ENCODE results near the gene PLAGL2. TPM values are rescaled to one million over a fixed set of nuclear protein-coding genes. Genes with fewer than 3 reads are reported as not detected.

The PLAGL2 gene
- total and polyA plus RNA-seq, 2 of the 8 experiments (the other 6 are each of a cell fraction or from before 2014, with no cell fraction given) = 20.6 to 25.4 TPM

- peak; percentile 89 for TF ChIP-seq TBP (IDR thresholded peaks at IDR 0.05; ENCODE audit: low read depth, low read length)
- TF ChIP-seq MAFK (IDR thresholded peaks at IDR 0.05; ENCODE audit: low read depth, low read length) = no peak
- TF ChIP-seq BACH1 (IDR thresholded peaks at IDR 0.05; ENCODE audit: low read length) = peak; percentile 62
- peak; percentile 95 for TF ChIP-seq RBBP5 (IDR thresholded peaks at IDR 0.05; ENCODE audit: borderline replicate concordance, low read depth, low read length)
- peak; percentile 62 for TF ChIP-seq SAP30 (IDR thresholded peaks at IDR 0.05; ENCODE audit: insufficient read depth, insufficient replicate concordance, low read length)
- no peak for TF ChIP-seq SRF (IDR thresholded peaks at IDR 0.05; ENCODE audit: low read depth, low read length)
- TF ChIP-seq ASH2L (IDR thresholded peaks at IDR 0.05; ENCODE audit: low read length) = peak; percentile 24
- TF ChIP-seq KDM5A (IDR thresholded peaks at IDR 0.05; ENCODE audit: low read length) = 0 out of 2 replicates have a peak, but pooled peaks have one; percentile 35
- no peak for TF ChIP-seq ZNF274 (IDR thresholded peaks at IDR 0.05; ENCODE audit: borderline replicate concordance, extremely low read depth, low read length)
- TF ChIP-seq CBX5 (IDR thresholded peaks at IDR 0.05; ENCODE audit: low read depth, low read length) = no peak
- TF ChIP-seq TAF1 (IDR thresholded peaks at IDR 0.05; ENCODE audit: low read depth, low read length) = peak; percentile 98
- TF ChIP-seq, protein P1, sequence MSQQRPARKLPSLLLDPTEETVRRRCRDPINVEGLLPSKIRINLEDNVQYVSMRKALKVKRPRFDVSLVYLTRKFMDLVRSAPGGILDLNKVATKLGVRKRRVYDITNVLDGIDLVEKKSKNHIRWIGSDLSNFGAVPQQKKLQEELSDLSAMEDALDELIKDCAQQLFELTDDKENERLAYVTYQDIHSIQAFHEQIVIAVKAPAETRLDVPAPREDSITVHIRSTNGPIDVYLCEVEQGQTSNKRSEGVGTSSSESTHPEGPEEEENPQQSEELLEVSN (IDR thresholded peaks at IDR 0.05) = no peak
- TF ChIP-seq POLR2AphosphoS5 (IDR thresholded peaks at IDR 0.05; ENCODE audit: low read depth, low read length) = peak; percentile 84
- TF ChIP-seq RNF2 (IDR thresholded peaks at IDR 0.05; ENCODE audit: borderline replicate concordance, low read depth, low read length, missing control alignments, poor library complexity, severe bottlenecking) = no peak
- TF ChIP-seq TAF7 (optimal IDR thresholded peaks at IDR 0.05; ENCODE audit: borderline replicate concordance, low read depth, low read length) = peak; percentile 93
- TF ChIP-seq MAX (IDR thresholded peaks at IDR 0.05) = peak; percentile 63
- no peak for TF ChIP-seq RXRA (IDR thresholded peaks at IDR 0.05; ENCODE audit: insufficient read depth, low read depth, low read length)
- no peak for TF ChIP-seq NANOG (IDR thresholded peaks at IDR 0.05; ENCODE audit: insufficient read depth, low read depth, low read length, poor library complexity, severe bottlenecking)
- peak in 1 of 2 experiments; percentile 81; a peak in 1 of 3 replicates for TF ChIP-seq EP300 (IDR thresholded peaks at IDR 0.05; ENCODE audit: borderline replicate concordance in 1 of 2, low read depth in 2 of 2, low read length in 2 of 2)
- no peak for TF ChIP-seq CHD2 (IDR thresholded peaks at IDR 0.05; ENCODE audit: low read length)
- TF ChIP-seq SIX5 (IDR thresholded peaks at IDR 0.05; ENCODE audit: low read depth, low read length) = no peak
- TF ChIP-seq CREB1 (IDR thresholded peaks at IDR 0.05) = peak; percentile 43; the same call in 1 of the 2 replicates
- TF ChIP-seq CHD1 (IDR thresholded peaks at IDR 0.05; ENCODE audit: low read depth, low read length) = no peak
- peak; percentile 79 to 96 for TF ChIP-seq POLR2A (IDR thresholded peaks at IDR 0.05; ENCODE audit: control extremely low read depth in 1 of 2, low read depth in 2 of 2, low read length in 2 of 2)
Observed at GRCh38 chr20:32207626-32208498, at the start of gene PLAGL2, which contains the start of gene POFUT1 (continued).

Data from H1 (cell line).